Neural progenitor cell (in vitro differentiated cells): ENCODE results near the gene NEU3. TPM values are rescaled to one million over a fixed set of nuclear protein-coding genes. Genes with fewer than 3 reads are reported as not detected.

Source experiments
- DNase-seq: peaks from one replicate; pipeline ENCODE4 v3.0.0-alpha.2; 2016; ENCODE audit warnings: low spot score
- H2AFZ ChIP-seq: fragments of 200-600 bp; sonication (generic); replicated peaks from 2 replicates; pipeline ENCODE4 v1.6.1; 2016; ENCODE audit warnings: antibody characterized with exemption
- H3F3A ChIP-seq: fragments of 200-600 bp; sonication (generic); 2 replicates; pipeline ENCODE4 v1.6.1; 2016; ENCODE audit warnings: antibody characterized with exemption, low read depth
- H3K27ac ChIP-seq: fragments of 200-600 bp; sonication (generic); 2 replicates; pipeline ENCODE4 v1.5.1; 2016; ENCODE audit warnings: mild to moderate bottlenecking
- H3K27me3 ChIP-seq: fragments of 200-600 bp; sonication (generic); 2 replicates; pipeline ENCODE4 v1.6.1; 2016; ENCODE audit warnings: mild to moderate bottlenecking, moderate library complexity
- H3K36me3 ChIP-seq: fragments of 200-600 bp; sonication (generic); 2 replicates; pipeline ENCODE4 v1.5.1; 2016
- H3K4me1 ChIP-seq: fragments of 200-600 bp; sonication (generic); 2 replicates; pipeline ENCODE4 v1.6.1; 2016; ENCODE audit warnings: mixed run types
- H3K4me2 ChIP-seq: fragments of 200-600 bp; sonication (generic); 2 replicates; pipeline ENCODE4 v1.6.1; 2016
- H3K4me3 ChIP-seq: fragments of 200-600 bp; sonication (generic); 2 replicates; pipeline ENCODE4 v1.5.1; 2016
- H3K79me2 ChIP-seq: fragments of 200-600 bp; sonication (generic); 2 replicates; pipeline ENCODE4 v1.6.1; 2016; ENCODE audit warnings: low read depth
- H3K9ac ChIP-seq: fragments of 200-600 bp; sonication (generic); 2 replicates; pipeline ENCODE4 v1.6.1; 2016
- H3K9me3 ChIP-seq: fragments of 200-600 bp; sonication (generic); 2 replicates; pipeline ENCODE4 v1.5.1; 2016; ENCODE audit warnings: low read depth
- H4K20me1 ChIP-seq: fragments of 200-600 bp; sonication (generic); 2 replicates; pipeline ENCODE4 v1.6.1; 2016; ENCODE audit warnings: low read depth
- H3K27ac Mint-ChIP-seq: 3 replicates; pipeline ENCODE4 v1.8.0; 2021; ENCODE audit warnings: mixed read lengths
- H3K27me3 Mint-ChIP-seq: 2 replicates; pipeline ENCODE4 v1.8.0; 2022; ENCODE audit warnings: low read depth, mild to moderate bottlenecking, inconsistent platforms, moderate library complexity, mixed read lengths; ENCODE audit not compliant: insufficient read depth
- H3K36me3 Mint-ChIP-seq: 3 replicates; pipeline ENCODE4 v1.8.0; 2021; ENCODE audit warnings: mixed read lengths
- H3K4me1 Mint-ChIP-seq: 3 replicates; pipeline ENCODE4 v1.8.0; 2021; ENCODE audit warnings: mixed read lengths
- H3K4me3 Mint-ChIP-seq: 3 replicates; pipeline ENCODE4 v1.8.0; 2021; ENCODE audit warnings: mild to moderate bottlenecking, moderate library complexity, mixed read lengths
- H3K9me3 Mint-ChIP-seq: 3 replicates; pipeline ENCODE4 v1.8.0; 2020; ENCODE audit warnings: mixed read lengths
- CTCF ChIP-seq: fragments of 200-600 bp; sonication (generic); IDR thresholded peaks from 2 replicates; pipeline ENCODE4 v1.5.1; 2017; ENCODE audit warnings: antibody characterized with exemption, mild to moderate bottlenecking
- EZH2 ChIP-seq: fragments of 200-600 bp; sonication (generic); IDR thresholded peaks from 2 replicates; pipeline ENCODE4 v1.6.1; 2017; ENCODE audit warnings: antibody characterized with exemption, mild to moderate bottlenecking, moderate library complexity
- EZH2phosphoT487 ChIP-seq: fragments of 200-600 bp; sonication (generic); IDR thresholded peaks from 2 replicates; pipeline ENCODE4 v1.6.1; 2017; ENCODE audit warnings: antibody characterized with exemption
- total RNA-seq: library from RNA; depleted of rRNA; stranded (reverse); fragments of >200 nt; gene quantifications from 2 replicates; pipeline ENCODE4 v1.2.3, GENCODE V29; 2015; ENCODE audit warnings: low replicate concordance

Gene NEU3
- total RNA-seq, 1 donor from 2014 or later: 12.4 TPM

GRCh38 chr11:75000975-75001354, 12.2 kb downstream of the NEU3 start:
- TF ChIP-seq EZH2phosphoT487 (no peak), EZH2 (no peak)
- Mint-ChIP-seq H3K27ac (no peak overlapping the region), H3K27me3 (no peaks in the 10 kb centered on the region), H3K36me3 (peaks cover 8% of the 10 kb centered on the region), H3K9me3 (no peaks in the 10 kb centered on the region), H3K4me1 (no peaks in the 10 kb centered on the region), H3K4me3 (no peak overlapping the region)
- H3K9ac ChIP-seq: no peak overlapping the region
- no peak for DNase-seq
- no peak overlapping the region for H3K4me3 ChIP-seq
- peaks cover 3% of the 10 kb centered on the region for H3K36me3 ChIP-seq
- no peaks in the 10 kb centered on the region for H3K9me3 ChIP-seq
- no peak overlapping the region for H3K27ac ChIP-seq
- no peaks in the 10 kb centered on the region for H3K79me2 ChIP-seq
- H3K4me2 ChIP-seq: no peak overlapping the region
- no peak overlapping the region for H2AFZ ChIP-seq
- no peaks in the 10 kb centered on the region for H3F3A ChIP-seq
- no peaks in the 10 kb centered on the region for H4K20me1 ChIP-seq
- no peaks in the 10 kb centered on the region for H3K27me3 ChIP-seq
- H3K4me1 ChIP-seq: no peaks in the 10 kb centered on the region

- H3K79me2 ChIP-seq: no peaks in the 10 kb centered on the region
- Mint-ChIP-seq H3K36me3 (peaks cover 9% of the 10 kb centered on the region), H3K4me1 (no peaks in the 10 kb centered on the region), H3K27ac (no peak overlapping the region), H3K4me3 (no peak overlapping the region), H3K9me3 (no peaks in the 10 kb centered on the region), H3K27me3 (no peaks in the 10 kb centered on the region)
- no peaks in the 10 kb centered on the region for H3K4me1 ChIP-seq
- no peak for TF ChIP-seq EZH2phosphoT487
- TF ChIP-seq EZH2: no peak
- TF ChIP-seq CTCF: no peak
- no peaks in the 10 kb centered on the region for H4K20me1 ChIP-seq
- H3K27me3 ChIP-seq: no peaks in the 10 kb centered on the region
- no peak overlapping the region for H3K27ac ChIP-seq
- H3K36me3 ChIP-seq: peaks cover 3% of the 10 kb centered on the region
- H3F3A ChIP-seq: no peaks in the 10 kb centered on the region
- no peaks in the 10 kb centered on the region for H3K9me3 ChIP-seq
- no peak overlapping the region for H3K9ac ChIP-seq
- no peak for DNase-seq
- H3K4me3 ChIP-seq: no peak overlapping the region
- H3K4me2 ChIP-seq: no peak overlapping the region
- H2AFZ ChIP-seq: no peak overlapping the region
These were observed 13.0 kb downstream of the NEU3 start for GRCh38 chr11:75001686-75002085.

- Histone ChIP-seq H3K27ac (no peak overlapping the region), H3K36me3 (peaks cover 3% of the 10 kb centered on the region), H3K9ac (no peak overlapping the region), H4K20me1 (no peaks in the 10 kb centered on the region), H3K4me2 (no peak overlapping the region), H2AFZ (no peak overlapping the region), H3K4me3 (no peak overlapping the region), H3K79me2 (no peaks in the 10 kb centered on the region), H3K27me3 (no peaks in the 10 kb centered on the region), H3F3A (no peaks in the 10 kb centered on the region), H3K4me1 (no peaks in the 10 kb centered on the region), H3K9me3 (no peaks in the 10 kb centered on the region)
- peaks cover 14% of the 10 kb centered on the region for H3K36me3 Mint-ChIP-seq
- H3K27me3 Mint-ChIP-seq: no peaks in the 10 kb centered on the region
- H3K9me3 Mint-ChIP-seq: no peaks in the 10 kb centered on the region
- DNase-seq: no peak
- H3K4me3 Mint-ChIP-seq: no peak overlapping the region
- TF ChIP-seq EZH2phosphoT487 (no peak), EZH2 (no peak), CTCF (no peak)
- no peak overlapping the region for H3K27ac Mint-ChIP-seq
- H3K4me1 Mint-ChIP-seq: no peaks in the 10 kb centered on the region
These were observed 13.8 kb downstream of the NEU3 start for GRCh38 chr11:75002516-75002915.

GRCh38 chr11:75004215-75004614, 15.5 kb downstream of the NEU3 start:
- Histone ChIP-seq H3K36me3 (peaks cover 3% of the 10 kb centered on the region), H3K4me2 (no peak overlapping the region), H3K27ac (no peak overlapping the region), H3F3A (no peaks in the 10 kb centered on the region), H2AFZ (no peak overlapping the region), H4K20me1 (no peaks in the 10 kb centered on the region), H3K4me1 (no peaks in the 10 kb centered on the region), H3K4me3 (no peak overlapping the region), H3K9ac (no peak overlapping the region), H3K27me3 (no peaks in the 10 kb centered on the region), H3K79me2 (no peaks in the 10 kb centered on the region), H3K9me3 (no peaks in the 10 kb centered on the region)
- Mint-ChIP-seq H3K9me3 (no peaks in the 10 kb centered on the region), H3K27me3 (no peaks in the 10 kb centered on the region), H3K4me1 (no peaks in the 10 kb centered on the region), H3K4me3 (no peak overlapping the region), H3K36me3 (peaks cover 16% of the 10 kb centered on the region), H3K27ac (no peak overlapping the region)
- TF ChIP-seq EZH2: no peak
- no peak for TF ChIP-seq EZH2phosphoT487
- TF ChIP-seq CTCF: no peak
- no peak for DNase-seq
